ENCODE data around the gene MAP2K5.

The MAP2K5 gene

GRCh38 chr15:67762610-67763368 lies 220.3 kb downstream of the MAP2K5 start:
- no peak for DNase-seq

GRCh38 chr15:67765701-67766100 lies 223.2 kb downstream of the MAP2K5 start:
- DNase-seq = no peak

- DNase-seq = no peak
Measured at GRCh38 chr15:67766968-67767367, 224.5 kb downstream of the MAP2K5 start.

GRCh38 chr15:67768313-67768977 lies 225.9 kb downstream of the MAP2K5 start:
- no peak for DNase-seq

- DNase-seq = no peak
Measured at GRCh38 chr15:67769497-67770357, 227.2 kb downstream of the MAP2K5 start.

GRCh38 chr15:67770358-67770628 lies 227.8 kb downstream of the MAP2K5 start:
- DNase-seq = no peak

- no peak for DNase-seq
Measured at GRCh38 chr15:67771189-67771800, 228.8 kb downstream of the MAP2K5 start.

GRCh38 chr15:67774626-67775025 lies 232.1 kb downstream of the MAP2K5 start:
- no peak for DNase-seq

GRCh38 chr15:67775250-67775649 lies 232.7 kb downstream of the MAP2K5 start:
- no peak for DNase-seq

GRCh38 chr15:67775998-67776397 lies 233.5 kb downstream of the MAP2K5 start:
- no peak for DNase-seq

- DNase-seq = no peak
Measured at GRCh38 chr15:67776600-67776999, 234.1 kb downstream of the MAP2K5 start.

- DNase-seq = no peak
Measured at GRCh38 chr15:67777071-67777470, 234.6 kb downstream of the MAP2K5 start.

- no peak for DNase-seq
Measured at GRCh38 chr15:67777773-67778172, 235.3 kb downstream of the MAP2K5 start.

GRCh38 chr15:67778968-67779548 lies 236.6 kb downstream of the MAP2K5 start:
- DNase-seq = no peak

- no peak for DNase-seq
Measured at GRCh38 chr15:67779549-67780111, 237.1 kb downstream of the MAP2K5 start.

- no peak for DNase-seq
Measured at GRCh38 chr15:67781061-67781460, 238.6 kb downstream of the MAP2K5 start.

- DNase-seq = no peak
Measured at GRCh38 chr15:67781907-67782690, 239.6 kb downstream of the MAP2K5 start.

GRCh38 chr15:67782691-67782991 lies 240.1 kb downstream of the MAP2K5 start:
- no peak for DNase-seq

- DNase-seq = no peak
Measured at GRCh38 chr15:67783303-67783702, 240.8 kb downstream of the MAP2K5 start.

GRCh38 chr15:67784090-67784781 lies 241.7 kb downstream of the MAP2K5 start:
- DNase-seq = no peak

- no peak for DNase-seq
Measured at GRCh38 chr15:67784856-67785430, 242.4 kb downstream of the MAP2K5 start.

Data from NCI-H187 treated with DMSO at 0.1 percent for 48 hours (cell line).